ENCODE measurements around the gene FCER2. TPM values are rescaled to one million over a fixed set of nuclear protein-coding genes. Genes with fewer than 3 reads are reported as not detected.

The FCER2 gene
- total RNA-seq, 1 experiment from 2014 or later: not detected

GRCh38 chr19:7716762-7717161, 14.8 kb upstream of the FCER2 start:
- no peaks in the 10 kb centered on the region; a peak in 2 of 5 replicates for H3K9me3 Mint-ChIP-seq
- WGBS (ENCODE audit: extremely low coverage, insufficient read length, low lambda C conversion rate): no CpG with 5 or more reads among the region's 1 CpG
- no peak overlapping the region for H2BK20ac ChIP-seq (ENCODE audit: low read depth, low read length, poor library complexity, severe bottlenecking)
- TF ChIP-seq CTCF (conservative IDR thresholded peaks at IDR 0.05): no peak
- H3K18ac ChIP-seq (ENCODE audit: insufficient read length, low read depth, low read length): no peak overlapping the region
- no peaks in the 10 kb centered on the region for H3K4me1 ChIP-seq (ENCODE audit: insufficient read depth, low read length)
- no peaks in the 10 kb centered on the region for H4K20me1 ChIP-seq (ENCODE audit: control insufficient read depth, insufficient read depth, insufficient read length)
- H3K79me2 ChIP-seq (ENCODE audit: insufficient read depth, low read length): no peaks in the 10 kb centered on the region
- H4K5ac ChIP-seq (ENCODE audit: insufficient read length, low read depth, low read length): no peak overlapping the region
- H2BK5ac ChIP-seq (ENCODE audit: insufficient read length, low read length): no peak overlapping the region
- no peak overlapping the region for H3K56ac ChIP-seq (ENCODE audit: insufficient read length, low read depth, low read length)
- no peaks in the 10 kb centered on the region for H3K23me2 ChIP-seq (ENCODE audit: insufficient read length, low read depth, low read length, poor library complexity, severe bottlenecking)
- H3T11ph ChIP-seq (ENCODE audit: low read length): no peak overlapping the region
- H3K79me1 ChIP-seq (ENCODE audit: insufficient read depth, low read depth, low read length, poor library complexity, severe bottlenecking): no peaks in the 10 kb centered on the region
- no peak overlapping the region for H3K9ac ChIP-seq (ENCODE audit: extremely low read depth, insufficient read length, low read length)
- no peak overlapping the region for H2BK12ac ChIP-seq (ENCODE audit: insufficient read length, low read depth, low read length)
- no peak overlapping the region for H3K27ac Mint-ChIP-seq
- no peak overlapping the region for H2BK120ac ChIP-seq (ENCODE audit: low read depth, low read length, poor library complexity, severe bottlenecking)
- no peak overlapping the region for H4K8ac ChIP-seq (replicated peaks; ENCODE audit: insufficient read length, low read depth, low read length)
- no peak overlapping the region for H3K4ac ChIP-seq (ENCODE audit: low read depth, low read length)
- no peaks in the 10 kb centered on the region for H3K4me1 Mint-ChIP-seq
- no peak overlapping the region for H2BK15ac ChIP-seq (ENCODE audit: low read depth, low read length)
- no peak overlapping the region for H3K4me3 Mint-ChIP-seq
- no peak overlapping the region for H3K4me2 ChIP-seq (ENCODE audit: insufficient read depth, insufficient read length, low read length)
- H4K91ac ChIP-seq (ENCODE audit: insufficient read length, low read depth, low read length): no peak overlapping the region
- no peak overlapping the region for H3K23ac ChIP-seq (ENCODE audit: insufficient read length, low read depth, low read length)
- H3K27ac ChIP-seq (ENCODE audit: insufficient read length, low read depth, low read length): no peak overlapping the region
- H2AK5ac ChIP-seq (ENCODE audit: insufficient read length, low read length): no peak overlapping the region
- no peak overlapping the region for H3K14ac ChIP-seq (ENCODE audit: insufficient read depth, low read length)
- DNase-seq: no peak
- H2AFZ ChIP-seq (ENCODE audit: low read length): no peak overlapping the region
- no peaks in the 10 kb centered on the region for H3K27me3 ChIP-seq (ENCODE audit: insufficient read depth, low read length)
- no peaks in the 10 kb centered on the region for H3K9me3 ChIP-seq (ENCODE audit: control insufficient read depth, low read depth, low read length)
- no peaks in the 10 kb centered on the region for H3K36me3 Mint-ChIP-seq (ENCODE audit: insufficient read depth in 1 of 3, low read depth in 3 of 3)
- H3K27me3 Mint-ChIP-seq (ENCODE audit: low read depth): peaks cover 27% of the 10 kb centered on the region
